Left colon (tissue), 2 donors: ENCODE data around the gene ABHD6. TPM values are rescaled to one million over a fixed set of nuclear protein-coding genes. Genes with fewer than 3 reads are reported as not detected.
A peak's percentile ranks its signal among the peaks of the same experiment; 100 is the strongest.
"Not testable (repeated sequence)": the region's sequence is repeated elsewhere in the genome, so short reads cannot be mapped to it uniquely, and the experiment has no call there.

ENCODE experiments used
- ATAC-seq: fragments of 200-7000 bp; cut with Tn5 transposase; one replicate; pipeline ENCODE4 v1.9.1; 2020; ENCODE audit warnings: mild to moderate bottlenecking, moderate library complexity
- DNase-seq, 2 donors: peaks; one replicate each; pipeline ENCODE4 v3.0.0-alpha.2; 2020
- intact Hi-C, 2 donors: fragments of 100-400 bp; cut with DNase I in 1 of 2; cut with micrococcal nuclease in 1 of 2; formaldehyde crosslinking; loops; one replicate each; pipeline versions ENCODE4 v1.11.2 to v1.14.0; 2022; cut with DNase I, micrococcal nuclease
- total RNA-seq, 2 donors: library from RNA; stranded (reverse); fragmentation: NEBNext Ultra II Directional; extraction: Animal tissue kit (Norgen Biotek cat#: 25700); gene quantifications; one replicate each; pipeline ENCODE4 v1.2.1, GENCODE V29; 2021
- donor health status: DM: no; HTN: no; CAD: no.
- donor health status: DM: yes; HTN: yes; CAD: no.

The ABHD6 gene
- total RNA-seq, 2 donors from 2014 or later, result 21.9 to 25.0 TPM

DNA sequence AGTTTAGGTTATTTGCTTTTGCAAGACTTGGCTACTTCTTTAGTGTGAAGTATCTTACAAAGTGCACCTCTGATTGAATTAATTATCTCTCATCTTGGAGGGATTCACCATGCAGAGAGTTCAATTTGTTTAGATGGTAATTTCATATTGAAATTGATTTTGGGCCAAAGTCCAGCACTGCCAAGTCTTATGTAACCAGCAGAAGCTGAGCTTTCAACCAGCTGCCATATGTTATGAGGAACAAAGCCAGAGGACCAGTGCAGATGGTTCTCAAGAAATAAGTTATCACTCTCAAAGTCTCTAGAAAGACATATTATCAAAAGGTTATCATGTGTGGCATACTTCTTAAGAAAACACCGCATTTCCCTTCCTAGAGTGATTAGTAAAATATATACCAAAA is 29.0 kb downstream of the ABHD6 start:
- DNase-seq (no peak), ATAC-seq (peak; percentile 23)

GRCh38 chr3:58267543-58267942 is 30.0 kb downstream of the ABHD6 start:
- intact Hi-C loops, ATAC-seq, DNase-seq: not testable (repeated sequence)

More for the DNA sequence above, 29.0 kb downstream of the ABHD6 start:
- intact Hi-C loops, result no loop called here

GRCh38 chr3:58269356-58269755 is 31.8 kb downstream of the ABHD6 start:
- intact Hi-C loops, result no loop called here
- ATAC-seq (no peak), DNase-seq (no peak)

DNA sequence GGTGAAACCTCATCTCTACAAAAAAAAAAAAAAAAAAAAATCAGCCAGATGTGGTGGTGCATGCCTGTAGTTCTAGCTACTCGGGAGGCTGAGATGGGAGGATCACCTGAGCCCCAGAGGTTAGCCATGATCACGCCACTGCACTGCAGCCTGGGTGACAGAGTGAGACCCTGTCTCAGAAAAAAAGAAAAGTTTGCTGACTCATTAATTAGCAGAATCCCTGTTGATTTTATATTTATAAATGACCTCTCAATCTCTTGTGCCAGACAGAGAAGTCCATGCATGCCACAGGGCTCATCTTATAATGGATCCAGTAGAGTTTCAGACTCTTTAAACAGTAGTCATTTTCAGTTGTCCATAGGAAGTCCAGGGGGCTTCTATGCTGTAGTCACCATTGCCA is 32.9 kb downstream of the ABHD6 start:
- no peak for DNase-seq
- no peak for ATAC-seq
- intact Hi-C loops, result no loop called here

DNA sequence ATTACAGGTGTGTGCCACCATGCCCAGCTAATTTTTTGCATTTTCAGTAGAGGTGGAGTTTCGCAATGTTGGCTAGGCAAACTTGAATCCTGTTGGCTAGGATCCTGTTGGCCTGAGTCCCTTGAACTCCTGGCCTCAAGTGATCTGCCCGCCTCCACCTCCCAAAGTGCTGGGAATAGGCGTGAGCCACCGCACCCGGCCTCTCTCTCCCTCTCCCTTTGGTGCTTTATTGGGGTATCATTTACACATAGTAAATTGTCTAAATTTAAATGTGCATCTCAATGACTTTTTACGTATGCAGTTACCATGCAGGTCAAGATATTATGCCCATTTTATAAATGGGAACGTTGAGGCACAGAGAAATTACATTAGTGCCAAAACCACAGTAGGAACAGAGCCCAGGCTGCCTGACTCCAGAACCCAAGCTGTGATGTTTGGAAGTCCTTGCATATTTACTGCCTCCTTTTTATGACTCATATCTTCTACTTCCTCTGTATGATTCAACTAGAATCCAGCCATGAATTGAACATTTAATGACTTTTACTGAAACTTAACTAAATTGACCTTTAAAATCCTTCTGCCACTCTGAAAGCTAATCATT is 34.4 kb downstream of the ABHD6 start:
- no peak for DNase-seq
- peak; percentile 94 for ATAC-seq
- intact Hi-C loops, result no loop called here

- DNase-seq, result no peak
- ATAC-seq, result no peak
These were observed 35.3 kb downstream of the ABHD6 start for GRCh38 chr3:58272891-58273290.

DNA sequence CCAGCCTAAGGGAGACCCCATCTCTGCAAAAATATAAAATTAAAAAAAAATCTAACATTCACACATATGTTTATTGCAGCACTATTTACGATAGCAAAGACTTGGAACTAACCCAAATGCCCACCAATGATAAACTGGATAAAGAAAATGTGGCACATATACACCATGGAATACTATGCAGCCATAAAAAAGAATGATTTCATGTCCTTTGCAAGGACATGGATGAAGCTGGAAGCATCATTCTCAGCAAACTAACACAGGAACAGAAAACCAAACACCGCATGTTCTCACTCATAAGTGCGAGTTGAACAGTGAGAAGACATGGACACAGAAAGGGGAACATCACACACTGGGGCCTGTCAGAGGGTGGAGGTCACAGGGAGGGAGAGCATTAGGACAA is 35.8 kb downstream of the ABHD6 start:
- ATAC-seq, intact Hi-C loops, DNase-seq: not testable (repeated sequence)

More at GRCh38 chr3:58272891-58273290, 35.3 kb downstream of the ABHD6 start:
- intact Hi-C loops, result no loop called here

- ATAC-seq, result no peak
- intact Hi-C loops, result no loop called here
- no peak for DNase-seq
These were observed 36.5 kb downstream of the ABHD6 start for GRCh38 chr3:58274027-58274614.

DNA sequence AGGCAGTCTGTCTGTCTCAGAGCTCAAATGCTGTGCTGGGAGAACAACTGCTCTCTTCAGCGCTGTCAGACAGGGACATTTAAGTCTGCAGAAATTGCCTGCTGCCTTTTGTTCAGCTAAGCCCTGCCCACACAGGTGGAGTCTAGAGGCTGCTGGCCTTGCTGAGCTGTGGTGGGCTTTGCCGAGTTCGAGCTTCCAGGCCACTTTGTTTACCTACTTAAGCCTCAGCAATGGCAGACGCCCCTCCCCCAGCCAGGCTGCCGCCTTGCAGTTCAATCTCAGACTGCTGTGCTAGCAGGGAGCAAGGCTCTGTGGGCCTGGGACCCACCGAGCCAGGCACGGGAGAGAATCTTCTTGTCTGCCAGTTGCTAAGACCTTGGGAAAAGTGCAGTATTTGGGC is 43.5 kb downstream of the ABHD6 start:
- ATAC-seq, result no peak

GRCh38 chr3:58285334-58285733 is 47.7 kb downstream of the ABHD6 start:
- ATAC-seq (no peak), DNase-seq (no peak)
- intact Hi-C loops, result no loop called here

More for the DNA sequence above, 43.5 kb downstream of the ABHD6 start:
- intact Hi-C loops, result no loop called here
- DNase-seq, result no peak

DNA sequence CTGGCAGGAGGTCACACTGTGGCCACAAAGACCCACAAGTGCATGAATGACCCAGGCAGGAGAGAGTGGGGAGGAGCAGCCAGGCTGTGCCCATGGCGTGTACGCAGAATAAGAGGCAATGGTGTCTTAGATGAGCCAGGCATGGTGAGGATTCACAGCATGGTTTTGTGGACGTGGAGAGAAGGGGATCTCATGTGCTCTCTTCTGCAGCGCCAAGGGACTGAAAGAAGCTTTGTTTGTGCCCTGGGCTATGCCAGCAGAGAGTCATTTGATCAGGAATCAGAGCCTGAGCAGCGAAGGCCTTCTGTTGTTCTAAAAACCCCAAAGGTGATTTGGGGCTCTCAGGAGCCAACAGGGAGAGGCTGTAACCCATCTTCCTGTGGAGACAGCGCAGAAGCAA is 49.8 kb downstream of the ABHD6 start:
- ATAC-seq (no peak), DNase-seq (no peak)
- intact Hi-C loops, result no loop called here

DNA sequence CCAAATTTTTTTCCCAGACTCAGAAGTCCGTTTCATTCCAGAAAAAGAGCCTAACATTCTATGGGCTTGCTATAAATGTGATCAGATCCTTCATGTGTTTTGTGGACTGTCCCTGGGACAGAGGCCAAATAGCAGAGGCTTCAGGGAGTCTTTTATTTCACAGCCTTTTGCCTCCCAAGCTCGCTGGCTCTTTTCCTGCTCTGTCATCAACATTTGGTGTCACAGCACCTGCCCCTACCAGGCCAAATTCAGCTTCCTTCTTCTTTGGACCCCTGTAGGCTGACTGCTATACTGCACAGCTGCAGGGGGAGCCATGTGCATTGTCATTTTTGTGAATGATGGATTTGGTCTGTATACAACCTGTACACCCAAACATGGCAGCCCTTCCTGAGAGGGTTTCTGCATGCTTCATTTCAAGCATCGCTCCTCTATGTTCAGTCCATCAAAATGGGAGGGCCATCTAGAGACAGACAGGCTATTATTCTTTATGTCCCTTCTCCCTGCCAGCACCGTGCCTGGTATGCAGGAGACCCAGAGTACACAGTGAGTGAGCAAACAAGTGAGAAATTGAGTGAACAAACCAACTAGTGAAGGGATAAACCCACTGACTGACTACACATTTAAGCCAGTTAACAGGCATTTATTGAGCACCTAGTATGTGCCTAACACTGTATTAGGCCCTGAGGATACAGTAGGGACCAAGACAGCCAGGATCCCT is 50.6 kb downstream of the ABHD6 start:
- DNase-seq (no peak), ATAC-seq (no peak)
- intact Hi-C loops, result no loop called here

GRCh38 chr3:58288964-58289613 is 51.5 kb downstream of the ABHD6 start:
- DNase-seq, ATAC-seq, intact Hi-C loops: not testable (repeated sequence)

DNA sequence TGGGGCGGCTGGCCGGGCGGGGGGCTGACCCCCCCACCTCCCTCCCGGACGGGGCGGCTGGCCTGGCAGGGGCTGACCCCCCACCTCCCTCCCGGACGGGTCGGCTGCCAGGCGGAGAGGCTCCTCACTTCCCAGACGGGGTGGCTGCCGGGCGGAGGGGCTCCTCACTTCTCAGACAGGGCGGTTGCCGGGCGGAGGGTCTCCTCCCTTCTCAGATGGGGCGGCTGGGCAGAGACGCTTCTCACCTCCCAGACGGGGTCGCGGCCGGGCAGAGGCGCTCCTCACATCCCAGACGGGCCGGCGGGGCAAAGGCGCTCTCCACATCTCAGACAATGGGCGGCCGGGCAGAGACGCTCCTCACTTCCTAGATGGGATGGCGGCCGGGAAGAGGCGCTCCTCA is 52.9 kb downstream of the ABHD6 start:
- intact Hi-C loops, result loop anchor here in 1 of 2 donors (10.0 kb wide), 1 partner anchor 106 kb away; no protein-coding TSS in a partner anchor
- ATAC-seq, result not testable (repeated sequence)

DNA sequence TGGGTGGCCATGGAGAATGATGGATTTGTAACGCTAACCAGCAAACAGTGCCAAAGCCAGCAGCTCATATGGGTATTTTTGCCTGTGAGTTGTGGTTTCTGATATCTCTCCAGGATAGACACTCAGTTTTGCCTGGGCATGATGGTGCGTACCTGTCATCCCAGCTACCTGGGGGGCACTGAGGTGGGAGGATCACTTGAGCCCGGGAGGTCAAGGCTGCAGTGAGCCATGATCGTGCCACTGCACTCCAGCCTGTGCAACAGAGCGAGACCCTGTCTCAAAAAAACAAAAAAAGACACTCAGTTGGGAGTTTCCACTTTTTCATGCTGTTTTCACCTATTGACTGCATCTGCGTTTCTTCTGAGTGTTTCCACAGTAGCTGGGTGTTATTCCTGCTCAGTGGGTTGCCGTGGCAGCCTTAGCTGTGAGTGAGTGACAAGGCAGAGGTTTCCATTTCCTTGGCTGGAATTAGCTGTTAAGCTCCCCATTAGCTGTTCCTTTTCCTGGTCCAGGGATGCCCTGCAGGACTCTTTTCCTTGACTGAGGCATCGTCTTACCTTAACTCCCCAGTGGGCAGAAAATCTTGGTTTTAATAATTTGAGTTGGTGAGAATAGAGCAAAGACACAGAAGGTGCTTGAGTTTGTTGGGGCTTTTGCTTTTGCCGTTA is 54.2 kb downstream of the ABHD6 start:
- intact Hi-C loops, result loop anchor here in 1 of 2 donors (10.0 kb wide), 1 partner anchor 107 kb away; no protein-coding TSS in a partner anchor
- ATAC-seq (no peak), DNase-seq (no peak)

More for the DNA sequence above, 52.9 kb downstream of the ABHD6 start:
- DNase-seq, result not testable (repeated sequence)

DNA sequence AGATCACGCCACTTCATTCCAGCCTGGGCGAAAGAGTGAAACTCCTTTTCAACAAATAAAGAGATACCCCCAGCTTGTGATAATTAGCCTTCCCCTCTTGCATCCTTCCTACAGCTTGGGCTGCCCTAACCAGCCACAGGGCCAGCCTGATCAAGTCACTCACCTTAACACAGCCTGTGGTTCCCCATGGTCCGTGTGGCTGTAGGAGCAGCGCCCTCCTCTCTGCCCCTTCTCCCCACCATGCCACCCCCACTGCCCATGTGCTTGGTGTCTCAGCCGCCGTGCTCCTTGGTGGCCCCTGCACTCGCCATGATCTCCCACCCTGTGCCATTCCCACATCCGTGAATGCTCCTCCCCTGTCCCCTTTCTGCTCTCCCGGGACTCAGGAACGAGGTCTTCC is 55.3 kb downstream of the ABHD6 start:
- DNase-seq, result no peak
- intact Hi-C loops, result loop anchor here in 1 of 2 donors (10.0 kb wide), 1 partner anchor 108 kb away; no protein-coding TSS in a partner anchor
- ATAC-seq, result no peak

GRCh38 chr3:58293516-58293915 is 55.9 kb downstream of the ABHD6 start:
- ATAC-seq (no peak), DNase-seq (no peak)
- intact Hi-C loops, result loop anchor here in 1 of 2 donors (10.0 kb wide), 1 partner anchor 109 kb away; no protein-coding TSS in a partner anchor

DNA sequence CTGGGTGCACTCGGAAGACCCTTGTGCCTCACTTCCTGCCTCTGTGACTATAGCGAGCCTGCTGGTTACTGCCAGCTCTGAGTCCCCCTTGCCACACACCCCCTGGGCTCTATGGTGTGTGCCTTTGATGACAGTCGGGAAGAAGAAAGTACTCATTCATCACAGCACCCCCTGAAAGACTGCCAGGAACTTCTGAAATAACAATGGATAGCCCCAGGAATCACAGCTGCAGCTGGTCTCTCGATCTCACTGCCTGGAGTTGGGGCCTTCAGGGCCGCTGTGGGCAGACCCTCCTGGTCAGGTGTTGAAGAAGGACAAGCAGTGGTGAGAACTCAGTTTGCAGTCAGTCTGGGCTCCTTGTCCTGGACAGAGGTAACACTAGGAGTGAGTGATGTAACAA is 58.7 kb downstream of the ABHD6 start:
- no peak for DNase-seq
- intact Hi-C loops, result loop anchor here in 1 of 2 donors (10.0 kb wide), 1 partner anchor 111 kb away; no protein-coding TSS in a partner anchor
- no peak for ATAC-seq

GRCh38 chr3:58296843-58297242 is 59.3 kb downstream of the ABHD6 start:
- intact Hi-C loops, result loop anchor here in 1 of 2 donors (10.0 kb wide), 1 partner anchor 112 kb away; no protein-coding TSS in a partner anchor
- ATAC-seq, result no peak

More at GRCh38 chr3:58296843-58297242, 59.3 kb downstream of the ABHD6 start:
- no peak for DNase-seq
